PC-3 (cell line): ENCODE results near the gene DMRT3. TPM values are rescaled to one million over a fixed set of nuclear protein-coding genes. Genes with fewer than 3 reads are reported as not detected.

Experiments
- ATAC-seq: fragments of 200-7000 bp; cut with Tn5 transposase; 2 replicates; pipeline ENCODE4 v1.9.1; 2020; ENCODE audit warnings: mild to moderate bottlenecking, moderate library complexity
- BruUV-seq: library from RNA; stranded (reverse); fragments of 400-500 nt; replicated peaks from 2 replicates; lab custom pipeline; 2021; lab: Mats Ljungman, UMichigan
- CTCF ChIA-PET: fragments of 300-600 bp; sonication (Branson Sonifier 250); formaldehyde crosslinking; loops from one replicate; lab custom pipeline; 2022; ENCODE audit warnings: antibody characterized with exemption; lab: Charles Lee
- POLR2A ChIA-PET: fragments of 300-600 bp; sonication (Branson Sonifier 250); formaldehyde crosslinking; loops from one replicate; lab custom pipeline; 2022; ENCODE audit warnings: antibody characterized with exemption; ENCODE audit not compliant: unreplicated experiment; lab: Charles Lee
- DNase-seq: peaks from one replicate; pipeline ENCODE4 v3.0.0-alpha.2; 2015
- H2AFZ ChIP-seq: fragments of 300-600 bp; sonication (generic); 2 replicates; pipeline ENCODE4 v1.6.0; 2016; ENCODE audit warnings: antibody characterized with exemption, low read length
- H3F3A ChIP-seq: fragments of 300-600 bp; sonication (generic); one replicate; pipeline ENCODE4 v1.6.0; 2017; ENCODE audit warnings: antibody characterized with exemption, low read length, control low read depth, mild to moderate bottlenecking; ENCODE audit not compliant: unreplicated experiment
- H3K27ac ChIP-seq: fragments of 300-600 bp; sonication (generic); 2 replicates; pipeline ENCODE4 v1.5.1; 2016; ENCODE audit warnings: mild to moderate bottlenecking, low read length
- H3K27me3 ChIP-seq: fragments of 300-600 bp; sonication (generic); 2 replicates; pipeline ENCODE4 v1.6.1; 2016; ENCODE audit warnings: low read length, mixed read lengths
- H3K36me3 ChIP-seq: fragments of 300-600 bp; sonication (generic); 2 replicates; pipeline ENCODE4 v1.6.1; 2016; ENCODE audit warnings: low read depth, mixed run types, low read length, mixed read lengths
- H3K4me1 ChIP-seq: fragments of 300-600 bp; sonication (generic); 2 replicates; pipeline ENCODE4 v1.5.1; 2016; ENCODE audit warnings: low read length; ENCODE audit not compliant: insufficient read depth
- H3K4me2 ChIP-seq: fragments of 300-600 bp; sonication (generic); 2 replicates; pipeline ENCODE4 v1.6.0; 2016; ENCODE audit warnings: low read length
- H3K4me3 ChIP-seq: fragments of 300-600 bp; sonication (generic); 2 replicates; pipeline ENCODE4 v1.5.1; 2016; ENCODE audit warnings: mild to moderate bottlenecking, low read length, mixed read lengths
- H3K79me2 ChIP-seq: fragments of 300-600 bp; sonication (generic); 2 replicates; pipeline ENCODE4 v1.6.1; 2017; ENCODE audit warnings: low read length, mixed read lengths
- H3K9ac ChIP-seq: fragments of 300-600 bp; sonication (generic); 2 replicates; pipeline ENCODE4 v1.6.0; 2016; ENCODE audit warnings: mild to moderate bottlenecking, low read length
- H3K9me2 ChIP-seq: fragments of 300-600 bp; sonication (generic); replicated peaks from 2 replicates; pipeline ENCODE4 v1.6.1; 2016; ENCODE audit warnings: mixed run types, low read length, mixed read lengths
- H3K9me3 ChIP-seq: fragments of 300-600 bp; sonication (generic); 2 replicates; pipeline ENCODE4 v1.6.1; 2016; ENCODE audit warnings: low read length, mixed read lengths
- H4K20me1 ChIP-seq: fragments of 300-600 bp; sonication (generic); 2 replicates; pipeline ENCODE4 v1.6.1; 2016; ENCODE audit warnings: low read length, mixed read lengths
- CTCF ChIP-seq: fragments of 300-600 bp; sonication (generic); conservative IDR thresholded peaks from 2 replicates; pipeline ENCODE4 v1.5.1; 2017; ENCODE audit warnings: antibody characterized with exemption, low read depth, mild to moderate bottlenecking, low read length
- EZH2 ChIP-seq: fragments of 300-600 bp; sonication (generic); IDR thresholded peaks from one replicate; pipeline ENCODE4 v1.6.1; 2017; ENCODE audit warnings: antibody characterized with exemption, mild to moderate bottlenecking, low read length; ENCODE audit not compliant: unreplicated experiment
- EZH2phosphoT487 ChIP-seq: fragments of 300-600 bp; sonication (generic); IDR thresholded peaks from 2 replicates; pipeline ENCODE4 v1.6.1; 2018; ENCODE audit warnings: mild to moderate bottlenecking, antibody characterized with exemption, low read length, borderline replicate concordance
- intact Hi-C: fragments of 100-400 bp; cut with micrococcal nuclease; formaldehyde crosslinking; loops from 2 replicates; pipeline ENCODE4 v1.9.0; 2023
- total RNA-seq: library from RNA; depleted of rRNA; stranded (reverse); fragments of >200 nt; gene quantifications from 2 replicates; pipeline ENCODE4 v1.2.3, GENCODE V29; 2014

The DMRT3 gene
- total RNA-seq, 1 experiment from 2014 or later = not detected

GRCh38 chr9:1018121-1018520, 41.7 kb downstream of the DMRT3 start:
- H2AFZ ChIP-seq = no peak overlapping the region
- ChIA-PET POLR2A (no interaction called here), CTCF (no interaction called here)
- no peaks in the 10 kb centered on the region for H3K9me2 ChIP-seq
- no peaks in the 10 kb centered on the region for H3K4me1 ChIP-seq
- H4K20me1 ChIP-seq = no peaks in the 10 kb centered on the region
- no peaks in the 10 kb centered on the region for H3K79me2 ChIP-seq
- no peaks in the 10 kb centered on the region for H3K36me3 ChIP-seq
- peak; percentile 80 for TF ChIP-seq CTCF
- no peak for TF ChIP-seq EZH2phosphoT487
- TF ChIP-seq EZH2 = no peak
- H3F3A ChIP-seq = no peaks in the 10 kb centered on the region
- BruUV-seq = no TSS peak
- no peak overlapping the region for H3K9ac ChIP-seq
- H3K4me3 ChIP-seq = no peak overlapping the region
- DNase-seq = peak; percentile 63
- intact Hi-C loops = loop anchor here (1.0 to 2.0 kb wide), 3 partner anchors 83 to 411 kb away; no protein-coding TSS in a partner anchor
- H3K9me3 ChIP-seq = no peaks in the 10 kb centered on the region
- H3K27ac ChIP-seq = no peak overlapping the region
- ATAC-seq = peak; percentile 85
- no peaks in the 10 kb centered on the region for H3K27me3 ChIP-seq
- H3K4me2 ChIP-seq = no peak overlapping the region

- Histone ChIP-seq H2AFZ (no peak overlapping the region), H3K36me3 (no peaks in the 10 kb centered on the region), H3K4me3 (no peak overlapping the region), H3K79me2 (no peaks in the 10 kb centered on the region), H3K9me2 (no peaks in the 10 kb centered on the region), H3K4me1 (no peaks in the 10 kb centered on the region), H4K20me1 (no peaks in the 10 kb centered on the region), H3K9me3 (no peaks in the 10 kb centered on the region), H3K27me3 (no peaks in the 10 kb centered on the region), H3F3A (no peaks in the 10 kb centered on the region), H3K4me2 (no peak overlapping the region), H3K9ac (no peak overlapping the region), H3K27ac (no peak overlapping the region)
- ATAC-seq (peak; percentile 59), DNase-seq (peak; percentile 36)
- BruUV-seq = no TSS peak
- intact Hi-C loops = no loop called here
- POLR2A ChIA-PET = no interaction called here
- TF ChIP-seq EZH2phosphoT487 = no peak
- TF ChIP-seq EZH2 = no peak
- TF ChIP-seq CTCF = no peak
- CTCF ChIA-PET = no interaction called here
Observed at GRCh38 chr9:1024112-1024511, 47.7 kb downstream of the DMRT3 start.

DNA sequence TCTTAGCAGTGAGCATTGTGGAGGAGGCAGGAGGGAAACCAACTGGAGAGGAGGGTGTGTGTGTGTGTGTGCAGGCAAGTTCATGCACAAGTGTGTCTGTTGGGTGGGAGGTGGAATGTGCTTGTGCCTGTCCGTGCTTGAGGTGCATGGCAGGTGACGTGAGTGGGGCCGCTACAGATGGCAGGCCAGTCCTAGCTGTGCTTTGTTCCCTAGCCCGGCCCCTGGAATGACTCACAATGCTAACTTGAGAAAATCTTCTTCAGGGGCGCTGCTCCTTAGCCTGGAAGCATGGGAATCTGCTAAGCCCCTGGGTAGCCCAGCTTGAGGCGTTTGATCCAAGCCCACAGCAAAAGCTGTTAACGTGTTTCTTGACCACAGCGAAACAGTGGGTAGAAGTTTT, 48.7 kb downstream of the DMRT3 start:
- no peaks in the 10 kb centered on the region for H3K27me3 ChIP-seq
- no peaks in the 10 kb centered on the region for H3F3A ChIP-seq
- no peaks in the 10 kb centered on the region for H3K4me1 ChIP-seq
- no peaks in the 10 kb centered on the region for H3K9me2 ChIP-seq
- H2AFZ ChIP-seq = no peak overlapping the region
- H3K9ac ChIP-seq = no peak overlapping the region
- no peak overlapping the region for H3K27ac ChIP-seq
- no peak overlapping the region for H3K4me2 ChIP-seq
- ChIA-PET CTCF (no interaction called here), POLR2A (no interaction called here)
- no peaks in the 10 kb centered on the region for H3K36me3 ChIP-seq
- H3K79me2 ChIP-seq = no peaks in the 10 kb centered on the region
- no peak overlapping the region for H3K4me3 ChIP-seq
- intact Hi-C loops = no loop called here
- no TSS peak for BruUV-seq
- no peak for ATAC-seq
- TF ChIP-seq EZH2 = no peak
- TF ChIP-seq EZH2phosphoT487 = no peak
- DNase-seq = no peak
- H3K9me3 ChIP-seq = no peaks in the 10 kb centered on the region
- H4K20me1 ChIP-seq = no peaks in the 10 kb centered on the region
